ENCODE measurements around the gene SCARF2. TPM values are rescaled to one million over a fixed set of nuclear protein-coding genes. Genes with fewer than 3 reads are reported as not detected.
A peak's percentile ranks its signal among the peaks of the same experiment; 100 is the strongest.

SCARF2 gene
- polyA plus RNA-seq, 3 donors: 0.12 to 0.51 TPM; not detected in 1

DNA sequence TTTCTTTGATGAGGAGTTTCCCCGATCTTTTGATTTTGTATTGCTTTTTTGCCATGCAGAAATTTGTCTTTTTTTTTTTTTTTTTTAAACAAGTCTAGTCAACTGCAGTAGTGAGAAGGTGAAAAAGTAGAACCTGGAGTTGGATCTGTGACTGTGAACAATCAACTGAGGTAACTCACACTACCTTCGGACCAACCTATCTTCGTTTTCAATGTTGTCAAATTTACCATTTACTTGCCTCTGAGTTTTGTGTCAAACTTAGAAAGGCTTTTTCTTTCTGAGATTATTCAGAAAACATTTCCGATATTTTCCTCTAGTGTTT, 37.5 kb upstream of the SCARF2 start:
- H3K27ac Mint-ChIP-seq: peak overlapping the region in 1 of 7 donors; percentile 37
- H3K4me3 Mint-ChIP-seq: no peak overlapping the region
- H3K9me3 Mint-ChIP-seq: no peaks in the 10 kb centered on the region
- Histone ChIP-seq H3K4me3 (replicated peaks in 1 of 3; ENCODE audit: low read depth in 2 of 3, low read length in 3 of 3) (no peak overlapping the region), H3K79me2 (ENCODE audit: insufficient read depth, low read length) (no peaks in the 10 kb centered on the region), H3K9me3 (replicated peaks in 1 of 2; ENCODE audit: control insufficient read depth in 1 of 2, insufficient read depth in 1 of 2, low read length in 2 of 2) (no peaks in the 10 kb centered on the region), H3K4me2 (replicated peaks; ENCODE audit: extremely low read depth, low read length, poor library complexity, severe bottlenecking) (no peak overlapping the region), H3K27ac (ENCODE audit: low read depth in 1 of 2, low read length in 2 of 2) (no peak overlapping the region), H3K36me3 (replicated peaks in 1 of 2; ENCODE audit: control insufficient read depth in 1 of 2, insufficient read depth in 2 of 2, low read length in 2 of 2) (peaks cover 14 to 16% of the 10 kb centered on the region in 2 donors), H3K27me3 (ENCODE audit: control insufficient read depth in 2 of 2, insufficient read depth in 2 of 2, low read length in 2 of 2) (no peaks in the 10 kb centered on the region), H2AFZ (ENCODE audit: insufficient read depth, low read depth, low read length, poor library complexity, severe bottlenecking) (no peak overlapping the region), H3K9ac (ENCODE audit: insufficient read depth, low read length, poor library complexity, severe bottlenecking) (no peak overlapping the region), H4K20me1 (ENCODE audit: insufficient read depth, low read length) (no peaks in the 10 kb centered on the region), H3K4me1 (ENCODE audit: control insufficient read depth in 1 of 2, insufficient read depth in 2 of 2, low read length in 2 of 2) (no peaks in the 10 kb centered on the region)
- WGBS (ENCODE audit: insufficient coverage): no CpG with 5 or more reads among the region's 4 CpGs
- intact Hi-C loops (cut with micrococcal nuclease): no loop called here
- TF ChIP-seq, protein P1, sequence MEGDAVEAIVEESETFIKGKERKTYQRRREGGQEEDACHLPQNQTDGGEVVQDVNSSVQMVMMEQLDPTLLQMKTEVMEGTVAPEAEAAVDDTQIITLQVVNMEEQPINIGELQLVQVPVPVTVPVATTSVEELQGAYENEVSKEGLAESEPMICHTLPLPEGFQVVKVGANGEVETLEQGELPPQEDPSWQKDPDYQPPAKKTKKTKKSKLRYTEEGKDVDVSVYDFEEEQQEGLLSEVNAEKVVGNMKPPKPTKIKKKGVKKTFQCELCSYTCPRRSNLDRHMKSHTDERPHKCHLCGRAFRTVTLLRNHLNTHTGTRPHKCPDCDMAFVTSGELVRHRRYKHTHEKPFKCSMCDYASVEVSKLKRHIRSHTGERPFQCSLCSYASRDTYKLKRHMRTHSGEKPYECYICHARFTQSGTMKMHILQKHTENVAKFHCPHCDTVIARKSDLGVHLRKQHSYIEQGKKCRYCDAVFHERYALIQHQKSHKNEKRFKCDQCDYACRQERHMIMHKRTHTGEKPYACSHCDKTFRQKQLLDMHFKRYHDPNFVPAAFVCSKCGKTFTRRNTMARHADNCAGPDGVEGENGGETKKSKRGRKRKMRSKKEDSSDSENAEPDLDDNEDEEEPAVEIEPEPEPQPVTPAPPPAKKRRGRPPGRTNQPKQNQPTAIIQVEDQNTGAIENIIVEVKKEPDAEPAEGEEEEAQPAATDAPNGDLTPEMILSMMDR (IDR thresholded peaks at IDR 0.05): no peak
- H3K4me1 Mint-ChIP-seq: peaks cover 5% of the 10 kb centered on the region
- peaks cover 15 to 35% of the 10 kb centered on the region in 2 donors for H3K36me3 Mint-ChIP-seq
- no peaks in the 10 kb centered on the region for H3K27me3 Mint-ChIP-seq (ENCODE audit: low read depth in 3 of 3)
- DNase-seq: no peak

DNA sequence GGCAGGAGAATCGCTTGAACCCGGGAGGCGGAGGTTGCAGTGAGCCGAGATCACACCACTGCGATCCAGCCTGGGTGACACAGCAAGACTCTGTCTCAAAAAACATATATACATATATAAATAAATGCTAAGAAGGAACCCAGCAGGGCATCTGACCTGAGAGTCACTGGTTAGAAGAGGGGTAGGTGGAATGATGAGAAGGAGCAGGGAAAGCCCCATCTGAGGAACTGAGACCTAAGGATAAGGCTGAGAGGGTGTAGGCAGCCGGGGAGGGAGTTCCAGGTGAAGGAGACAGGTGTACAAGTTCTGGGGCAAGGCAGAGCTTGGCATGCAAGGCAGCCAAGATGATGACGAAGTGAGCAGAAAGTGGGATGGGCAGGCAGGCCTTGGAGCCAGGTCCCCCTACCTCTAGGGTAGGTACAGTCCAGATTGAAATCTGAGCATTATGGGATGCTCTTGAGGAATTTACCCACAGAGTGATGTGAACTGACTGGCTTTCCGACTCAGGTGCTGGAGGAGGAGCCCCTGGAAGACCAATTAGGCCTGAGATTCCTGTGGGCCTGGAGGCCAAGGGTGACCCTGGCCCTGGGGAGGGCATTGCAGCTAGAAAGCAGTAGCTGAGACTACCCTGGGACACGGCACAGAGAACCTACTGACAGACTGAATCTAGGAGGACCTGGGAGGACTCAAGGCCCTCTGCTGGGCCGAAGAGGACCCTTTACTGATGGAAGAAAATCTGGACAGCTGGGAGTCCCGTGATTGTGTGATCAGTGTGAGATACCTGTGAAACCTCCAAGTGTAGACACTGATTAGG, 35.2 kb upstream of the SCARF2 start:
- TF ChIP-seq, protein P1 (IDR thresholded peaks at IDR 0.05): no peak
- Mint-ChIP-seq H3K27me3 (ENCODE audit: low read depth in 3 of 3) (no peaks in the 10 kb centered on the region), H3K4me1 (peaks cover 4% of the 10 kb centered on the region), H3K9me3 (no peaks in the 10 kb centered on the region), H3K27ac (peak overlapping the region in 3 of 7 donors; percentile 31 to 84 (median 46)), H3K4me3 (no peak overlapping the region), H3K36me3 (peaks cover 25 to 45% of the 10 kb centered on the region in 2 donors)
- WGBS (ENCODE audit: insufficient coverage): 96% methylated on average over 5 of the region's 11 CpGs
- Histone ChIP-seq H4K20me1 (ENCODE audit: insufficient read depth, low read length) (no peaks in the 10 kb centered on the region), H3K27ac (ENCODE audit: low read depth in 1 of 2, low read length in 2 of 2) (no peak overlapping the region), H2AFZ (ENCODE audit: insufficient read depth, low read depth, low read length, poor library complexity, severe bottlenecking) (no peak overlapping the region), H3K9me3 (replicated peaks in 1 of 2; ENCODE audit: control insufficient read depth in 1 of 2, insufficient read depth in 1 of 2, low read length in 2 of 2) (no peaks in the 10 kb centered on the region), H3K4me3 (replicated peaks in 1 of 3; ENCODE audit: low read depth in 2 of 3, low read length in 3 of 3) (no peak overlapping the region), H3K36me3 (replicated peaks in 1 of 2; ENCODE audit: control insufficient read depth in 1 of 2, insufficient read depth in 2 of 2, low read length in 2 of 2) (peaks cover 17 to 30% of the 10 kb centered on the region in 2 donors), H3K4me1 (ENCODE audit: control insufficient read depth in 1 of 2, insufficient read depth in 2 of 2, low read length in 2 of 2) (no peaks in the 10 kb centered on the region), H3K79me2 (ENCODE audit: insufficient read depth, low read length) (no peaks in the 10 kb centered on the region), H3K9ac (ENCODE audit: insufficient read depth, low read length, poor library complexity, severe bottlenecking) (no peak overlapping the region), H3K27me3 (ENCODE audit: control insufficient read depth in 2 of 2, insufficient read depth in 2 of 2, low read length in 2 of 2) (no peaks in the 10 kb centered on the region), H3K4me2 (replicated peaks; ENCODE audit: extremely low read depth, low read length, poor library complexity, severe bottlenecking) (no peak overlapping the region)
- DNase-seq: no peak
- intact Hi-C loops (cut with micrococcal nuclease): no loop called here
